H9 (cell line): Measurements from ENCODE around the gene ATG4D. TPM values are rescaled to one million over a fixed set of nuclear protein-coding genes. Genes with fewer than 3 reads are reported as not detected.

Experiments used
- DNase-seq: peaks from one replicate; pipeline ENCODE4 v3.0.0-alpha.2; 2017
- H2AFZ ChIP-seq: one replicate; pipeline ENCODE4 v1.6.1; 2013; ENCODE audit warnings: mild to moderate bottlenecking, low read length, control low read depth, moderate library complexity
- H2AK5ac ChIP-seq: 2 replicates; pipeline ENCODE4 v1.6.1; 2013; ENCODE audit warnings: low read length, control low read depth, mixed read lengths; ENCODE audit not compliant: insufficient read length
- H2BK120ac ChIP-seq: one replicate; pipeline ENCODE4 v1.6.1; 2013; ENCODE audit warnings: low read depth, mild to moderate bottlenecking, low read length, control low read depth, inconsistent platforms; ENCODE audit not compliant: poor library complexity, severe bottlenecking
- H2BK12ac ChIP-seq: 2 replicates; pipeline ENCODE4 v1.6.1; 2013; ENCODE audit warnings: low read length, control low read depth, mixed read lengths, low read depth; ENCODE audit not compliant: insufficient read length
- H2BK15ac ChIP-seq: 2 replicates; pipeline ENCODE4 v1.6.1; 2013; ENCODE audit warnings: low read depth, low read length, control low read depth
- H2BK20ac ChIP-seq: one replicate; pipeline ENCODE4 v1.6.1; 2013; ENCODE audit warnings: low read depth, mild to moderate bottlenecking, low read length, control low read depth, inconsistent platforms; ENCODE audit not compliant: poor library complexity, severe bottlenecking
- H2BK5ac ChIP-seq: 2 replicates; pipeline ENCODE4 v1.6.1; 2013; ENCODE audit warnings: low read length, control low read depth, mixed read lengths; ENCODE audit not compliant: insufficient read length
- H3K14ac ChIP-seq: 2 replicates; pipeline ENCODE4 v1.6.1; 2013; ENCODE audit warnings: low read length, control low read depth; ENCODE audit not compliant: insufficient read depth
- H3K18ac ChIP-seq: 2 replicates; pipeline ENCODE4 v1.6.1; 2013; ENCODE audit warnings: low read depth, mild to moderate bottlenecking, mixed read lengths, low read length, control low read depth; ENCODE audit not compliant: insufficient read length
- H3K23ac ChIP-seq: 2 replicates; pipeline ENCODE4 v1.6.1; 2013; ENCODE audit warnings: low read length, control low read depth, mixed read lengths, low read depth; ENCODE audit not compliant: insufficient read length
- H3K23me2 ChIP-seq: 2 replicates; pipeline ENCODE4 v1.6.1; 2013; ENCODE audit warnings: low read depth, mild to moderate bottlenecking, mixed read lengths, low read length, control low read depth; ENCODE audit not compliant: insufficient read length, poor library complexity, severe bottlenecking
- H3K27ac ChIP-seq: 2 replicates; pipeline ENCODE4 v1.5.1; 2013; ENCODE audit warnings: low read length, control low read depth, mixed read lengths, low read depth; ENCODE audit not compliant: insufficient read length
- H3K27me3 ChIP-seq: 2 replicates; pipeline ENCODE4 v1.6.1; 2013; ENCODE audit warnings: low read length, control low read depth, inconsistent platforms; ENCODE audit not compliant: insufficient read depth
- H3K4ac ChIP-seq: 2 replicates; pipeline ENCODE4 v1.6.1; 2013; ENCODE audit warnings: low read depth, mild to moderate bottlenecking, control low read depth, inconsistent platforms, low read length, moderate library complexity
- H3K4me1 ChIP-seq: 2 replicates; pipeline ENCODE4 v1.6.1; 2013; ENCODE audit warnings: low read length, control low read depth, inconsistent platforms; ENCODE audit not compliant: insufficient read depth
- H3K4me2 ChIP-seq: 2 replicates; pipeline ENCODE4 v1.6.1; 2013; ENCODE audit warnings: low read length, control low read depth, mixed read lengths; ENCODE audit not compliant: insufficient read length, insufficient read depth
- H3K56ac ChIP-seq: 2 replicates; pipeline ENCODE4 v1.6.1; 2013; ENCODE audit warnings: low read depth, mild to moderate bottlenecking, mixed read lengths, low read length, control low read depth; ENCODE audit not compliant: insufficient read length
- H3K79me1 ChIP-seq: 2 replicates; pipeline ENCODE4 v1.6.1; 2013; ENCODE audit warnings: low read depth, mild to moderate bottlenecking, moderate library complexity, low read length, control low read depth, inconsistent platforms; ENCODE audit not compliant: insufficient read depth, poor library complexity, severe bottlenecking
- H3K79me2 ChIP-seq: 2 replicates; pipeline ENCODE4 v1.6.1; 2013; ENCODE audit warnings: low read length, control low read depth, inconsistent platforms; ENCODE audit not compliant: insufficient read depth
- H3K9ac ChIP-seq: 2 replicates; pipeline ENCODE4 v1.6.1; 2013; ENCODE audit warnings: low read length, control low read depth, mixed read lengths; ENCODE audit not compliant: insufficient read length; ENCODE audit errors: extremely low read depth
- H3K9me3 ChIP-seq: one replicate; pipeline ENCODE4 v1.6.1; 2013; ENCODE audit warnings: low read depth, low read length, inconsistent platforms; ENCODE audit not compliant: control insufficient read depth
- H3T11ph ChIP-seq: one replicate; pipeline ENCODE4 v1.6.1; 2013; ENCODE audit warnings: mild to moderate bottlenecking, low read length, control low read depth, inconsistent platforms
- H4K20me1 ChIP-seq: one replicate; pipeline ENCODE4 v1.6.1; 2013; ENCODE audit not compliant: control insufficient read depth, insufficient read length, insufficient read depth
- H4K5ac ChIP-seq: 2 replicates; pipeline ENCODE4 v1.6.1; 2013; ENCODE audit warnings: low read depth, mild to moderate bottlenecking, mixed read lengths, low read length, control low read depth; ENCODE audit not compliant: insufficient read length
- H4K8ac ChIP-seq: replicated peaks from 2 replicates; pipeline ENCODE4 v1.6.1; 2013; ENCODE audit warnings: low read length, control low read depth, mixed read lengths, low read depth; ENCODE audit not compliant: insufficient read length
- H4K91ac ChIP-seq: 2 replicates; pipeline ENCODE4 v1.6.1; 2013; ENCODE audit warnings: low read depth, mild to moderate bottlenecking, moderate library complexity, mixed read lengths, low read length, control low read depth; ENCODE audit not compliant: insufficient read length
- H3K27ac Mint-ChIP-seq, 3 experiments: 2 replicates in 2 of 3; 3 replicates in 1 of 3; pipeline ENCODE4 v1.8.0; 2020 to 2021; ENCODE audit warnings: mixed read lengths in 3 of 3, mild to moderate bottlenecking in 1 of 3, moderate library complexity in 1 of 3
- H3K27me3 Mint-ChIP-seq: 2 replicates; pipeline ENCODE4 v1.8.0; 2021; ENCODE audit warnings: low read depth, mild to moderate bottlenecking, moderate library complexity, mixed read lengths
- H3K36me3 Mint-ChIP-seq, 3 experiments: 2 replicates in 2 of 3; 3 replicates in 1 of 3; pipeline ENCODE4 v1.8.0; 2020 to 2021; ENCODE audit warnings: low read depth in 3 of 3, mixed read lengths in 3 of 3; ENCODE audit not compliant: insufficient read depth in 1 of 3
- H3K4me1 Mint-ChIP-seq, 2 experiments: 2 replicates each; pipeline ENCODE4 v1.8.0; 2020; ENCODE audit warnings: mixed read lengths in 2 of 2
- H3K4me3 Mint-ChIP-seq, 2 experiments: 2 replicates in 1 of 2; 3 replicates in 1 of 2; pipeline ENCODE4 v1.8.0; 2020 to 2021; ENCODE audit warnings: mild to moderate bottlenecking in 2 of 2, mixed read lengths in 2 of 2, moderate library complexity in 1 of 2
- H3K9me3 Mint-ChIP-seq, 2 experiments: 2 replicates in 1 of 2; 3 replicates in 1 of 2; pipeline ENCODE4 v1.8.0; 2020; ENCODE audit warnings: mild to moderate bottlenecking in 2 of 2, mixed read lengths in 2 of 2, moderate library complexity in 1 of 2
- CTCF ChIP-seq: fragments of 200-600 bp; sonication (generic); conservative IDR thresholded peaks from 3 replicates; pipeline ENCODE4 v1.8.0; 2021; ENCODE audit warnings: antibody characterized with exemption, mild to moderate bottlenecking
- WGBS: extraction: QIAGEN DNeasy Blood & Tissue Kit; methylation state at CpG from one replicate; pipeline ENCODE4 v1.1.7; 2013; ENCODE audit warnings: missing lambda C conversion rate, low lambda C conversion rate, mixed read lengths; ENCODE audit not compliant: insufficient read length; ENCODE audit errors: extremely low coverage; 5-methylcytosine and 5-hydroxymethylcytosine counted together
- total RNA-seq: library from RNA; stranded (reverse); gene quantifications from 2 replicates; pipeline ENCODE4 v1.2.1, GENCODE V29; 2021

Gene ATG4D
- total RNA-seq, 1 experiment from 2014 or later, result 55.8 TPM

GRCh38 chr19:10518444-10519361 is 25.0 kb upstream of the ATG4D start:
- no peak overlapping the region for H3K23ac ChIP-seq
- H2BK120ac ChIP-seq, result no peak overlapping the region
- H3T11ph ChIP-seq, result no peak overlapping the region
- H3K27me3 ChIP-seq, result peaks cover 2% of the 10 kb centered on the region; the same call in 1 of the 2 replicates
- H2BK5ac ChIP-seq, result no peak overlapping the region
- H3K9ac ChIP-seq, result no peak overlapping the region
- peaks cover 19 to 29% of the 10 kb centered on the region in 2 experiments for H3K4me1 Mint-ChIP-seq
- no peaks in the 10 kb centered on the region for H3K79me1 ChIP-seq
- DNase-seq, result no peak
- H2BK20ac ChIP-seq, result no peak overlapping the region
- no peak overlapping the region for H3K27ac ChIP-seq
- H3K14ac ChIP-seq, result no peak overlapping the region
- peak overlapping the region; percentile 27 for H2AFZ ChIP-seq
- H3K79me2 ChIP-seq, result no peaks in the 10 kb centered on the region
- H3K9me3 ChIP-seq, result no peaks in the 10 kb centered on the region
- peaks cover 20% of the 10 kb centered on the region for H3K27me3 Mint-ChIP-seq
- TF ChIP-seq CTCF, result no peak
- H2BK15ac ChIP-seq, result no peak overlapping the region
- no peaks in the 10 kb centered on the region; a peak in 1 of 5 replicates for H3K9me3 Mint-ChIP-seq
- no peaks in the 10 kb centered on the region for H4K20me1 ChIP-seq
- peaks cover 0 to 4% (median 0%) of the 10 kb centered on the region in 3 experiments; a peak in 4 of 7 replicates for H3K36me3 Mint-ChIP-seq
- peak overlapping the region; percentile 72 to 87 for H3K4me3 Mint-ChIP-seq
- H2BK12ac ChIP-seq, result no peak overlapping the region
- H3K4ac ChIP-seq, result no peak overlapping the region
- no CpG with 5 or more reads among the region's 33 CpGs for WGBS
- H3K4me2 ChIP-seq, result peak overlapping the region; percentile 79
- no peaks in the 10 kb centered on the region; the same call in 1 of the 2 replicates for H3K4me1 ChIP-seq
- no peak overlapping the region for H2AK5ac ChIP-seq
- no peak overlapping the region for H4K91ac ChIP-seq
- no peak overlapping the region for H4K5ac ChIP-seq
- H3K56ac ChIP-seq, result no peak overlapping the region
- no peak overlapping the region for H4K8ac ChIP-seq
- H3K23me2 ChIP-seq, result peaks cover 19% of the 10 kb centered on the region
- H3K27ac Mint-ChIP-seq, result peak overlapping the region in 1 of 3 experiments; percentile 86; a peak in 1 of 7 replicates
- no peak overlapping the region for H3K18ac ChIP-seq
